Spleen (tissue), 7 donors: ENCODE results near the gene DPF3.

Experiments
- CTCF ChIP-seq, 11 experiments: fragments of 200-600 bp in 7 of 11; fragments of 450-650 bp in 4 of 11; sonication (generic) in 4 of 11; IDR thresholded peaks in 8 of 11; conservative IDR thresholded peaks in 3 of 11; 1 replicate in 7 of 11; 2 replicates in 4 of 11; pipeline versions ENCODE4 v1.4.0 to v1.8.0; 2016 to 2021; ENCODE audit warnings: antibody characterized with exemption in 11 of 11, inconsistent platforms in 4 of 11, mild to moderate bottlenecking in 1 of 11
- POLR2A ChIP-seq, 3 donors: fragments of 450-650 bp; IDR thresholded peaks; one replicate each; pipeline ENCODE4 v1.5.1; 2017; ENCODE audit warnings: antibody characterized with exemption in 3 of 3, mild to moderate bottlenecking in 1 of 3
- POLR2AphosphoS5 ChIP-seq, 3 donors: sonication (generic); formaldehyde crosslinking; IDR thresholded peaks; one replicate each; pipeline ENCODE4 v1.5.1; 2017; ENCODE audit warnings: antibody characterized with exemption in 3 of 3
- donor health status: DM: no; HTN: no; CAD: no; lungs with moderate emphysema.
- donor health status: DM: no; HTN: no; CAD: no.
- donor health status: DM: no; HTN: no; CAD: no.

DNA sequence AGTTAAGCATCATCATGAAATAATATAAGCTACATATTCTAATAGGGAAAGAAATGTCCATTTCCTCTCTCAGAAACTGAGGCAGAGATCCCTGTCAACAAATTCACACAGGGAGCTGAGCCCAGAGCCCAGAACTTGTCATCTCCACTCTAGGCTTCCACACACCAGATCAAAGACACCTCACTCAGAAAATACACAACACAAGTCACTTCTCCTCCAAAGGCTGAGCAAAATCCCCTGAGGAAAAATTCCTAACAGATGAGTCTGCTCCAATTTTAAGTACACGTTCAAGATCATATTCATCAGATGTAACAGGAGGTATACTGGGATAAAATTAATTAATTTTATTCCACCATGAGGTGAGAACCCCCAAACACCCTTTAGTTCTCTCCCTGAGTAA is 227.3 kb downstream of the DPF3 start:
- no peak for TF ChIP-seq CTCF (IDR thresholded peaks at IDR 0.05 in 8 of 11, conservative IDR thresholded peaks at IDR 0.05 in 3 of 11)
- TF ChIP-seq POLR2AphosphoS5 (IDR thresholded peaks at IDR 0.05) = no peak
- no peak for TF ChIP-seq POLR2A (IDR thresholded peaks at IDR 0.05)
